SKM-1 treated with dmso at 0.1 percent for 144 hours (cell line): Measurements from ENCODE around the gene MAB21L1.

Source experiments
- DNase-seq: peaks from one replicate; lab custom pipeline; 2025; ENCODE audit not compliant: unreplicated experiment; lab: John Stamatoyannopoulos, UW

Gene MAB21L1

GRCh38 chr13:35448465-35448864 is 28.0 kb downstream of the MAB21L1 start:
- DNase-seq, result no peak
